Measurements from ENCODE around the gene CCNE1. TPM values are rescaled to one million over a fixed set of nuclear protein-coding genes. Genes with fewer than 3 reads are reported as not detected.

CCNE1 gene
- total RNA-seq, 1 donor, result 4.7 TPM

DNA sequence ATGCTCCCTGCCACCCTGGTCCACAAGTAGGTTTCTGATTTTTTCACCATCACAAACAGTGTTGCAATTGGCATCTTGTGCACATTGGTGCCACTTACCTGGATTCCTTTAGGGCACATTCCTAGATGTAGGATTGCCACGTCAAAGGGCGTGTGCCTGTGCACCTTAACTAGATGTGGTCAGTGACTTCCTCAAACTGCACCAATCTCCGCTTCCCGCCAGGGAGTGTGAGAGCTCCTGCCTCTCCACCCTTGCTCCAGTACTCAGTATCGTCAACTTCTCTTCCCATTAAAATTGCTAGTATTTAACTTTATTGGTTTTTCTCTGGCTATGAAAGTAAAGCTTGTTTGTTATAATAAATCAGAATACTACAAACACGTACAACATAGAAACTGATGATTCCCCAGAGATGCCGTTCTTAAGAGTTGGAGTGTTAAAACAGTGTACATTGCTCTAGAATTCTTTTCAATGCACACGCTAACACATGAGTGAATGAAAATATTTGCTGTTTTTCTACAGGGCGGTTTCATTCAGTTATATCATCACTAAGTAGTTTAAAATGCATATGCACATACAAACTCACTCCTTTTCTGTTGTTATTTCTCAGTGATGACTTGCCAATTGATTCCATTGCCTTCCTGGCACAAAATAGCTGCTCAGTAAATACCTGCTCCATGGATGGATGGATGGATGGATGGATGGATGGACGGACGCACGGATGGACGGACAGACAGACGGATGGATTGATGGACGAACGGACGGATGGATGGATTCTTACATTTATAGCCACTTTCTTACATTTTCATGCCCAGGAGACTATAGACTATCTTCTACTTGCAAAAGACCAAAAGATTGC, 23.4 kb downstream of the CCNE1 start:
- H4K20me1 ChIP-seq (ENCODE audit: insufficient read depth, low read length), result no peaks in the 10 kb centered on the region
- peak; percentile 58 for DNase-seq (ENCODE audit: insufficient read length, low spot score, missing footprints)
- H3K27me3 ChIP-seq (ENCODE audit: insufficient read depth, low read length), result peaks cover 3% of the 10 kb centered on the region
- H3K9me3 ChIP-seq (ENCODE audit: low read depth, low read length), result no peaks in the 10 kb centered on the region
- H3K4me3 ChIP-seq (ENCODE audit: insufficient read depth, low read length), result no peak overlapping the region
- H3K4me1 ChIP-seq (ENCODE audit: insufficient read depth, low read length), result no peaks in the 10 kb centered on the region
- no peak overlapping the region for H3K4me2 ChIP-seq (ENCODE audit: insufficient read depth, low read length)
- no peaks in the 10 kb centered on the region for H3K79me2 ChIP-seq (ENCODE audit: insufficient read depth, low read length)
- no peak overlapping the region for H3K27ac ChIP-seq (ENCODE audit: low read depth, low read length)
- TF ChIP-seq, protein P1, sequence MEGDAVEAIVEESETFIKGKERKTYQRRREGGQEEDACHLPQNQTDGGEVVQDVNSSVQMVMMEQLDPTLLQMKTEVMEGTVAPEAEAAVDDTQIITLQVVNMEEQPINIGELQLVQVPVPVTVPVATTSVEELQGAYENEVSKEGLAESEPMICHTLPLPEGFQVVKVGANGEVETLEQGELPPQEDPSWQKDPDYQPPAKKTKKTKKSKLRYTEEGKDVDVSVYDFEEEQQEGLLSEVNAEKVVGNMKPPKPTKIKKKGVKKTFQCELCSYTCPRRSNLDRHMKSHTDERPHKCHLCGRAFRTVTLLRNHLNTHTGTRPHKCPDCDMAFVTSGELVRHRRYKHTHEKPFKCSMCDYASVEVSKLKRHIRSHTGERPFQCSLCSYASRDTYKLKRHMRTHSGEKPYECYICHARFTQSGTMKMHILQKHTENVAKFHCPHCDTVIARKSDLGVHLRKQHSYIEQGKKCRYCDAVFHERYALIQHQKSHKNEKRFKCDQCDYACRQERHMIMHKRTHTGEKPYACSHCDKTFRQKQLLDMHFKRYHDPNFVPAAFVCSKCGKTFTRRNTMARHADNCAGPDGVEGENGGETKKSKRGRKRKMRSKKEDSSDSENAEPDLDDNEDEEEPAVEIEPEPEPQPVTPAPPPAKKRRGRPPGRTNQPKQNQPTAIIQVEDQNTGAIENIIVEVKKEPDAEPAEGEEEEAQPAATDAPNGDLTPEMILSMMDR (IDR thresholded peaks at IDR 0.05; ENCODE audit: extremely low read depth, low read depth, low read length), result peak; percentile 5
- no peak overlapping the region for H2AFZ ChIP-seq (ENCODE audit: low read length)
- no peaks in the 10 kb centered on the region for H3K36me3 ChIP-seq (ENCODE audit: insufficient read depth, low read length)

DNA sequence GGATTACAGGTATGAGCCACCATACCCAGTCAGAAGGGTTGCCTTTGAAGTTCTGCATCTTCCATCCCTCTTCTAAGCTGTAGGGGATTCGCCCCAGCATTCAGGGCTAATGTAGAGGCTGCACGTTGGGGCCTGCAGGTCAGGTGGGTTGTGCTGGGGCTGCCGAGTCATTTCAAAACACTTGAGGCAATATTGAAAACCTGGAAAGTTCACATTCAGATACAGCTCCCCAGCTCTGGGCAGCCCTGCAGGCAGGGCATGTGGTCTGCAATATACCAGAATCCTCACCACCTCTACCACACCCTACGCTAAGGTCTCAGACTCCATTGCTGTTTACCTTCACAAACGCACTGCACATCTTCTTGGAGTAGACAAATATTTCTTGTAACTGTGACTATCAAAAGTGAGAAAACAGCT, 24.6 kb downstream of the CCNE1 start:
- Histone ChIP-seq H3K4me3 (ENCODE audit: insufficient read depth, low read length) (no peak overlapping the region), H3K27me3 (ENCODE audit: insufficient read depth, low read length) (peaks cover 5% of the 10 kb centered on the region), H3K27ac (ENCODE audit: low read depth, low read length) (no peak overlapping the region), H3K4me1 (ENCODE audit: insufficient read depth, low read length) (no peaks in the 10 kb centered on the region), H3K4me2 (ENCODE audit: insufficient read depth, low read length) (no peak overlapping the region), H2AFZ (ENCODE audit: low read length) (no peak overlapping the region), H3K79me2 (ENCODE audit: insufficient read depth, low read length) (no peaks in the 10 kb centered on the region), H4K20me1 (ENCODE audit: insufficient read depth, low read length) (no peaks in the 10 kb centered on the region), H3K9me3 (ENCODE audit: low read depth, low read length) (no peaks in the 10 kb centered on the region), H3K36me3 (ENCODE audit: insufficient read depth, low read length) (no peaks in the 10 kb centered on the region)
- TF ChIP-seq, protein P1 (IDR thresholded peaks at IDR 0.05; ENCODE audit: extremely low read depth, low read depth, low read length), result no peak
- DNase-seq (ENCODE audit: insufficient read length, low spot score, missing footprints), result no peak

DNA sequence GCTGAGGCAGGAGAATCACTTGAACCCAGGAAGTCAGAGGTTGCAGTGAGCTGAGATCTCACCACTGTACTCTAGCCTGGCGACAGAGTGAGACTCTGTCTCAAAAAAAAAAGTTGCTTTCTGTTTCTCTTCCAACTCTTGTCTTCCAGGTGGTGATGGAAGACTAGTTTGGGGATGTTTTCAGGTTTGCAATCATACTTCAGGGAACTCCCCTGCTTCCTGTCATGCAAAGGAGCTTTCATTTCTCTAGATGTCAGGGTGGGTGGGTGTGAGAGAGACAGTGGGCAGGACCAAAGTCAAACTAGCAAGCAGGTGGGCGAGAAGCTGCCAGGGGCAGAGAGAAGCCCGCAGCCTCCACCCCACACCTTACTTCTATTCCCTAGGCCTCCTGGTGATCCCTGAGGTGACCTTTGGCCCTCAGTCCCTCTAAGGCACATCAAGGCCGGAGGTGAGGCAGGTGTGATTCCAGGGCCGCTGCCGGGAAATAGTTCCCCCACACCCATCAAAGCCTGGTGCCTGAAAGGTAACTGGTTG, 25.7 kb downstream of the CCNE1 start:
- no peak overlapping the region for H2AFZ ChIP-seq (ENCODE audit: low read length)
- TF ChIP-seq, protein P1 (IDR thresholded peaks at IDR 0.05; ENCODE audit: extremely low read depth, low read depth, low read length), result no peak
- H4K20me1 ChIP-seq (ENCODE audit: insufficient read depth, low read length), result no peaks in the 10 kb centered on the region
- DNase-seq (ENCODE audit: insufficient read length, low spot score, missing footprints), result peak; percentile 69
- H3K27ac ChIP-seq (ENCODE audit: low read depth, low read length), result no peak overlapping the region
- no peaks in the 10 kb centered on the region for H3K4me1 ChIP-seq (ENCODE audit: insufficient read depth, low read length)
- H3K36me3 ChIP-seq (ENCODE audit: insufficient read depth, low read length), result no peaks in the 10 kb centered on the region
- no peak overlapping the region for H3K4me3 ChIP-seq (ENCODE audit: insufficient read depth, low read length)
- no peak overlapping the region for H3K4me2 ChIP-seq (ENCODE audit: insufficient read depth, low read length)
- H3K27me3 ChIP-seq (ENCODE audit: insufficient read depth, low read length), result peaks cover 10% of the 10 kb centered on the region
- H3K9me3 ChIP-seq (ENCODE audit: low read depth, low read length), result no peaks in the 10 kb centered on the region
- no peaks in the 10 kb centered on the region for H3K79me2 ChIP-seq (ENCODE audit: insufficient read depth, low read length)

DNA sequence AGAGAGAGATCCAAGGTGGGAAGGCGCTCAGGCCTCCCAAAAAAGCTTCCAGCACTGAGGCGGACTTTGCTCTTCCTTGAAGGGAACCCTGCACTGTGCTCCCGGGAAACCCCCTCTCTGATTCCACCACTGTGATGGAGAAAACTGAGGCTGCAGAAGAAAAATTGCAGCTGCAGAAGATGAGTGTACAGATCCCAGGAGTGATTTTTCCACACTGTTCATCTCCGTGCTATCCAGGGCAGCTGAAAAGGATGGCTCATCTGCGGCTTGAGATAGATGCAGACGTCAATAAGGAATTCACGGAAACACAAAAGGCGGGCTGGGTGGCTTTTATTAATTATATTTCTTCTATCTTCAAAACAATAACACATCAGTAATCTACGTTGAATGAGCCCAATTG, 26.2 kb downstream of the CCNE1 start:
- H3K4me1 ChIP-seq (ENCODE audit: insufficient read depth, low read length), result no peaks in the 10 kb centered on the region
- peaks cover 10% of the 10 kb centered on the region for H3K27me3 ChIP-seq (ENCODE audit: insufficient read depth, low read length)
- no peak for DNase-seq (ENCODE audit: insufficient read length, low spot score, missing footprints)
- no peak overlapping the region for H2AFZ ChIP-seq (ENCODE audit: low read length)
- no peak overlapping the region for H3K27ac ChIP-seq (ENCODE audit: low read depth, low read length)
- no peaks in the 10 kb centered on the region for H3K79me2 ChIP-seq (ENCODE audit: insufficient read depth, low read length)
- H3K9me3 ChIP-seq (ENCODE audit: low read depth, low read length), result no peaks in the 10 kb centered on the region
- no peaks in the 10 kb centered on the region for H3K36me3 ChIP-seq (ENCODE audit: insufficient read depth, low read length)
- H3K4me3 ChIP-seq (ENCODE audit: insufficient read depth, low read length), result no peak overlapping the region
- H3K4me2 ChIP-seq (ENCODE audit: insufficient read depth, low read length), result no peak overlapping the region
- no peaks in the 10 kb centered on the region for H4K20me1 ChIP-seq (ENCODE audit: insufficient read depth, low read length)
- TF ChIP-seq, protein P1 (IDR thresholded peaks at IDR 0.05; ENCODE audit: extremely low read depth, low read depth, low read length), result no peak

All from osteoblast (primary cell).